ENCODE measurements around the gene ZC3H4.

GRCh38 chr19:47120470-47121067 lies 7.0 kb upstream of the ZC3H4 start:
- TF ChIP-seq CTCF (IDR thresholded peaks at IDR 0.05): no peak
- no peak for TF ChIP-seq POLR2A (IDR thresholded peaks at IDR 0.05)

All from thyroid gland (tissue), 4 donors.